Thyroid gland (tissue), 4 donors: ENCODE data around the gene DNM3.

Source experiments
- CTCF ChIP-seq, 6 experiments: fragments of 200-600 bp in 3 of 6; fragments of 450-650 bp in 3 of 6; sonication (generic) in 3 of 6; IDR thresholded peaks; one replicate each; pipeline ENCODE4 v1.5.1; 2016 to 2019; ENCODE audit warnings: antibody characterized with exemption in 6 of 6, mild to moderate bottlenecking in 2 of 6, inconsistent platforms in 1 of 6, moderate library complexity in 1 of 6
- POLR2A ChIP-seq, 2 donors: fragments of 450-650 bp; IDR thresholded peaks; one replicate each; pipeline ENCODE4 v1.6.1; 2017; ENCODE audit warnings: antibody characterized with exemption in 2 of 2, mild to moderate bottlenecking in 2 of 2, moderate library complexity in 1 of 2

DNA sequence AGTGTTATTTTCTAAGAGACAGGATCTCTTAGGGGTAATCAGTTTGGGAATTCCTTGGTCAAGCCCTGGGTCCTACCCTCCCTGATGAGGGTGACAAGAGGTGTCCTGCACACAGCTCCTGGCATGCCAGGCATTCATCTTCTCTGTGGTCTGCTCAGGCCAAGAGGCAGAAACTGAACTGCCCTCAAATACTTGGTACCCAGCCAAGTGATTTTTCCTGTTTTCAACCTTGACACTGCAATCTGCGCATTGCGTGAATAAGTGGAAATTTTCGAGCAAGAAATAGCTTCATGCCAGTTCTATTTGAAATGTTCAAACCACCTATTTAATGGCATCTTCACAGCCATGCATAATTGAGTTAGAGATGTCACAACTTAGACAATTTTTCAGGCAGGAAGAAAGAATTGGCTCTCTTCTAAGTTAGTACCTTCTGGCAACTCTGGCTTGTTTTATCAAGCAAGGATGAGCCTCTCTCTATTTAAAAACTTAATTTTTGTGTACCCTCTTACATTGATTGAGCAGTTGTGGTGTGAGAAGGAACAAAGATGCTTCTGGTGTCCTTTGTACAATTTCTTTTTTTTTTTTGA is 27.0 kb downstream of the DNM3 start:
- TF ChIP-seq CTCF (IDR thresholded peaks at IDR 0.05) = no peak
- no peak for TF ChIP-seq POLR2A (IDR thresholded peaks at IDR 0.05)
